Measurements from ENCODE around the gene CD180. TPM values are rescaled to one million over a fixed set of nuclear protein-coding genes. Genes with fewer than 3 reads are reported as not detected.

CD180 gene
- total RNA-seq, 1 donor from 2014 or later = 4.9 TPM

DNA sequence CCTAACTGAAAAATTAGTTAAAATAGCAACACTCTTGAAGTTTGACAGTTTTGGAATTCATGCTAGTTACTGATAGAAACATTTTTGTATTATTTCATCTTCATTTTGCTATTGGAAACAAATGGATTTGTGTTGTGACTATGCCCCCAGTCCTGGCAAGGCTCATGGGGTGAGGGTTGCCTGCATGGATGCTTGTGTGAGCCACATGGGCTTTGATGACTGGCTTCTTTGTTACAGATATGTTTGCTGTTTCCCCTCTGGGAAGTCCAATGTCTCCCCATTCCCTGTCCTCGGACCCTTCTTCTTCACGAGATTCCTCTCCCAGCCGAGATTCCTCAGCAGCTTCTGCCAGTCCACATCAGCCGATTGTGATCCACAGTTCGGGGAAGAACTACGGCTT, 44.2 kb downstream of the CD180 start:
- Histone ChIP-seq H3K27me3 (ENCODE audit: low read depth) (no peaks in the 10 kb centered on the region), H3K4me1 (peaks cover 8% of the 10 kb centered on the region), H3K4me3 (no peak overlapping the region), H3K27ac (no peak overlapping the region), H3K9me3 (no peaks in the 10 kb centered on the region), H3K36me3 (peaks cover 82% of the 10 kb centered on the region)
- intact Hi-C loops (cut with DNase I) = no loop called here
- TF ChIP-seq, protein P1, sequence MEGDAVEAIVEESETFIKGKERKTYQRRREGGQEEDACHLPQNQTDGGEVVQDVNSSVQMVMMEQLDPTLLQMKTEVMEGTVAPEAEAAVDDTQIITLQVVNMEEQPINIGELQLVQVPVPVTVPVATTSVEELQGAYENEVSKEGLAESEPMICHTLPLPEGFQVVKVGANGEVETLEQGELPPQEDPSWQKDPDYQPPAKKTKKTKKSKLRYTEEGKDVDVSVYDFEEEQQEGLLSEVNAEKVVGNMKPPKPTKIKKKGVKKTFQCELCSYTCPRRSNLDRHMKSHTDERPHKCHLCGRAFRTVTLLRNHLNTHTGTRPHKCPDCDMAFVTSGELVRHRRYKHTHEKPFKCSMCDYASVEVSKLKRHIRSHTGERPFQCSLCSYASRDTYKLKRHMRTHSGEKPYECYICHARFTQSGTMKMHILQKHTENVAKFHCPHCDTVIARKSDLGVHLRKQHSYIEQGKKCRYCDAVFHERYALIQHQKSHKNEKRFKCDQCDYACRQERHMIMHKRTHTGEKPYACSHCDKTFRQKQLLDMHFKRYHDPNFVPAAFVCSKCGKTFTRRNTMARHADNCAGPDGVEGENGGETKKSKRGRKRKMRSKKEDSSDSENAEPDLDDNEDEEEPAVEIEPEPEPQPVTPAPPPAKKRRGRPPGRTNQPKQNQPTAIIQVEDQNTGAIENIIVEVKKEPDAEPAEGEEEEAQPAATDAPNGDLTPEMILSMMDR (IDR thresholded peaks at IDR 0.05) = no peak
- ATAC-seq (no peak), DNase-seq (no peak)

DNA sequence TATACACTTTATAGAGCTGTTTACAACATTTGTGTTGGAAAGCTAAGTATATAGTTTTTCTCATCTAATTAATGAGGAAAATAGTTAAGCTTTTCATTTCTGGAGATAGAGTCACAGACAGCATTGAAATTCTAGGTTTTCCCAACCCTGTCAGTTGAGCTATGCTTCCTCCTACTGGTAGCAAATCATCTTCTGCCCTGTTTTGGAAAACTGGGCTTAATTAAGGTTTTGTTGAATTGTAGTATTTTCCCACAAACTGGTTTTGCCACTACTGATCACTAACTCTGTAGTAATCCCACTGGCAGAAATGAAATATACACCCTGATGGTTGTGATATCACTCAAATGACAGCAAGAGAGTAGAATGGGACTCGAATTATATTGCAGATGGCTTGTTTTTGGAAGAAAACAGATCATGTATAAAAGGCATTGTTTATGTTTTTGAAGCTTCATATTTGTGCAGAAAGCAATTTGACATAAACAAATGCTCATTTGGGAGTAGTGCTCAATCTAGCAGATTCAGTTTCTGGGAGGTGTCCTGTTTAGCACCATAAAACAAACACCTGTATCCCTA, 46.6 kb downstream of the CD180 start:
- peaks cover 82% of the 10 kb centered on the region for H3K36me3 ChIP-seq
- DNase-seq (no peak), ATAC-seq (no peak)
- no peaks in the 10 kb centered on the region for H3K9me3 ChIP-seq
- no peaks in the 10 kb centered on the region for H3K27me3 ChIP-seq (ENCODE audit: low read depth)
- TF ChIP-seq, protein P1 (IDR thresholded peaks at IDR 0.05) = peak; percentile 36
- H3K4me3 ChIP-seq = no peak overlapping the region
- no peak overlapping the region for H3K27ac ChIP-seq
- peaks cover 8% of the 10 kb centered on the region for H3K4me1 ChIP-seq
- intact Hi-C loops (cut with DNase I) = no loop called here

DNA sequence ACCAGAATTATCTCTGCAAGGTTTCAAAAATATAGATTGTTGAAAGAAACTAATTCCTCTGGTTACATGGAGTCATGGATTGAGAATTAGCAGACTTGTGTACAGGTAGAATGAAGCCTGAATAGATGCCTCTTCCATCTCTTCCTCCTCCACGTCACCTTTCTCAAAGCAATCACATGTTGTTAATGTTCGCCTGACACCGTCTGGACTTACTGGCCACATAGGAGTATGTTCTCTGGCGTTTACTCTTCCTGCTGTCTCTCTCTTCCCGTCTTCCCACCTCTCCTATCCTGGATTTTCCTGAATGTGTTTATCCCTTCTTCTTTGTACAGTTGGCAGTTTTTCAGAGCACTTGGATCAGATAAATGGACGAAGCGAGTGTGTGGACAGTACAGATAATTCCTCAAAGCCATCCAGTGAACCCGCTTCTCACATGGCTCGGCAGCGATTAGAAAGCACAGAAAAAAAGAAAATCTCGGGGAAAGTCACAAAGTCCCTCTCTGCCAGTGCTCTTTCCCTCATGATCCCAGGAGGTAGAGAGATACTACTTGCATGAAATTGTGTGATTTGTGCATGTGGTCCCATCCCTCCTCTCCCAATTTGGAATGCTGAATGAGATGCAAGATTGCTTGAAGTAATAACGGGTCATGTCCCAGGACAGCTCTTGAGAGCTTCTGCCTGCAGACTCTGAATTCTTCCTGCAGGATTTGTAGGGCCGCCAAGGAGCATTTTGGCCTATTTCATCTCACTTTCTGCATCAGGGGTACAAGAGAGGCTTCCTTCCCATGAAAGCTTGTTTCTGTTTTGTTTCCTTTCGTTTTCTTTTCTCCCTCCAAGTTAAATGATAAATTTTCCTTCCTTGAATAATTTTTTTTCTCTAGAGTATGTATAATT, 47.3 kb downstream of the CD180 start:
- Histone ChIP-seq H3K9me3 (no peaks in the 10 kb centered on the region), H3K36me3 (peaks cover 82% of the 10 kb centered on the region), H3K4me1 (peaks cover 3% of the 10 kb centered on the region), H3K27me3 (ENCODE audit: low read depth) (no peaks in the 10 kb centered on the region), H3K4me3 (no peak overlapping the region), H3K27ac (no peak overlapping the region)
- TF ChIP-seq, protein P1 (IDR thresholded peaks at IDR 0.05) = no peak
- DNase-seq (no peak), ATAC-seq (no peak)
- intact Hi-C loops (cut with DNase I) = no loop called here

DNA sequence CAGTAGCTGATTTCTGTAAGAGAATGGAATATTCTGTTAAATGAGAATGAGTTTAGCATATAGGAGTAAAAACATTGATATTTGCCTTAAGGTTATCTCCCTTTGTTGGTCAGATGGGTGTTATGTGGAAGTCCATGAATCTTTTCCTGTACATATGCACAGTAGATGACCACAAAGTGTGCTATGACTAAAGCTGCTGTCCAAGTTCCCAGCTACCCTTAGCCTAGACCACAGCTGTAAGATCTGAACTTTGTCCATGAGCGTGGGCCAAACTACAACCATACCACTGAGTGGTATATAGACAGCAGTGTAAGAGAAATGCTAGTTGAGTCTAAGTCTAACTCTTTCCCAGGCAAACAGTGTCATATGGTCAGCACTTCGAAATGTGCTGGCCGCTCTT, 48.8 kb downstream of the CD180 start:
- Histone ChIP-seq H3K27me3 (ENCODE audit: low read depth) (no peaks in the 10 kb centered on the region), H3K36me3 (peaks cover 82% of the 10 kb centered on the region), H3K9me3 (no peaks in the 10 kb centered on the region), H3K4me3 (no peak overlapping the region), H3K27ac (no peak overlapping the region), H3K4me1 (no peaks in the 10 kb centered on the region)
- no peak for DNase-seq
- intact Hi-C loops (cut with DNase I) = no loop called here
- TF ChIP-seq, protein P1 (IDR thresholded peaks at IDR 0.05) = no peak
- ATAC-seq = no peak

DNA sequence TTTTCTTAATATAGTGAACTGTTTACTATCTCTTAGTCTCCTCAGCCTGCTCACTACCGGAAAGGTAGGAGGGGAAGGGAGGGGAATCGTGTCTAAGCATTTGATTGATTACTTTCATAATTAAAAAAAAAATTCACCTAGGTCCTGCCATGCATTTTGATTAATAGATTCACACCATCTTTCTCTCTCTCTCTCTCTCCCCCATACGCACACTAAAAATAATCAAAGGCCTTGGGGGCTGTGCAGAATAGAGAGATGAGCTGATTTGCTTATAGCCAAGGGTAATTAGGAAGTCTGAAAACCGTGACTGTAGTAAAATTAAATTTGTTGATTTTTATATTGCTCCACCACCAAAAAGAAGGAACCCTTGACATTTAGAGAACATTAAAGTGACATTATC, 49.6 kb downstream of the CD180 start:
- Histone ChIP-seq H3K27ac (no peak overlapping the region), H3K4me3 (no peak overlapping the region), H3K27me3 (ENCODE audit: low read depth) (no peaks in the 10 kb centered on the region), H3K9me3 (no peaks in the 10 kb centered on the region), H3K4me1 (no peaks in the 10 kb centered on the region), H3K36me3 (peaks cover 82% of the 10 kb centered on the region)
- ATAC-seq (no peak), DNase-seq (no peak)
- TF ChIP-seq, protein P1 (IDR thresholded peaks at IDR 0.05) = no peak
- intact Hi-C loops (cut with DNase I) = no loop called here
